Hematopoietic multipotent progenitor cell treated with erythropoietin and hydrocortisone succinate and interleukin-3 and kit ligand, for 17 days (in vitro differentiated cells): ENCODE data around the gene ZNF678.
"Not testable (repeated sequence)": the region's sequence is repeated elsewhere in the genome, so short reads cannot be mapped to it uniquely, and the experiment has no call there.

Source experiments
- DNase-seq: peaks from one replicate; pipeline ENCODE4 v3.0.0-alpha.2; 2015; ENCODE audit warnings: low spot score

The ZNF678 gene

GRCh38 chr1:227604446-227604845, 41.1 kb downstream of the ZNF678 start:
- DNase-seq = no peak

- not testable (repeated sequence) for DNase-seq
These were observed 42.9 kb downstream of the ZNF678 start for GRCh38 chr1:227606271-227606670.

- no peak for DNase-seq
These were observed 44.1 kb downstream of the ZNF678 start for GRCh38 chr1:227607336-227607898.

- no peak for DNase-seq
These were observed 49.3 kb downstream of the ZNF678 start for GRCh38 chr1:227612658-227613057.

GRCh38 chr1:227613526-227613925, 50.2 kb downstream of the ZNF678 start:
- DNase-seq = no peak

GRCh38 chr1:227621211-227621610, 57.9 kb downstream of the ZNF678 start:
- DNase-seq = no peak

- DNase-seq = no peak
These were observed 59.6 kb downstream of the ZNF678 start for GRCh38 chr1:227622739-227623475.

- DNase-seq = no peak
These were observed 69.0 kb downstream of the ZNF678 start for GRCh38 chr1:227632325-227632724.

- DNase-seq = no peak
These were observed 72.2 kb downstream of the ZNF678 start for GRCh38 chr1:227635596-227635995.

GRCh38 chr1:227654431-227654830, 91.1 kb downstream of the ZNF678 start:
- DNase-seq = no peak

- no peak for DNase-seq
These were observed 91.7 kb downstream of the ZNF678 start for GRCh38 chr1:227654858-227655752.

GRCh38 chr1:227661495-227661894, 98.1 kb downstream of the ZNF678 start:
- no peak for DNase-seq

GRCh38 chr1:227662933-227663332, 99.6 kb downstream of the ZNF678 start:
- no peak for DNase-seq

GRCh38 chr1:227666286-227666685, 102.9 kb downstream of the ZNF678 start:
- no peak for DNase-seq

- DNase-seq = no peak
These were observed 110.1 kb downstream of the ZNF678 start for GRCh38 chr1:227673441-227673840.

- no peak for DNase-seq
These were observed 122.5 kb downstream of the ZNF678 start for GRCh38 chr1:227685807-227686206.

- DNase-seq = no peak
These were observed 134.0 kb downstream of the ZNF678 start for GRCh38 chr1:227697321-227697864.

GRCh38 chr1:227701631-227702030, 138.3 kb downstream of the ZNF678 start:
- DNase-seq = not testable (repeated sequence)

GRCh38 chr1:227707846-227708245, 144.5 kb downstream of the ZNF678 start:
- no peak for DNase-seq

- no peak for DNase-seq
These were observed 146.1 kb downstream of the ZNF678 start for GRCh38 chr1:227709451-227709850.

GRCh38 chr1:227710474-227710873, 147.1 kb downstream of the ZNF678 start:
- DNase-seq = not testable (repeated sequence)

GRCh38 chr1:227712648-227713047, 149.3 kb downstream of the ZNF678 start:
- no peak for DNase-seq

GRCh38 chr1:227718932-227719331, 155.6 kb downstream of the ZNF678 start:
- DNase-seq = no peak
